Measurements from ENCODE around the gene NR1H4.
"Not testable (repeated sequence)": the region's sequence is repeated elsewhere in the genome, so short reads cannot be mapped to it uniquely, and the experiment has no call there.

NR1H4 gene

GRCh38 chr12:100559261-100559660 is 85.6 kb downstream of the NR1H4 start:
- H3K27ac ChIP-seq (ENCODE audit: insufficient read depth, low read depth, low read length, poor library complexity, severe bottlenecking); H3K36me3 ChIP-seq (ENCODE audit: control insufficient read depth, insufficient read depth, low read length); H3K9me3 ChIP-seq (ENCODE audit: control insufficient read depth, low read length); H3K4me3 ChIP-seq (ENCODE audit: insufficient read depth, low read depth, low read length); H3K4me1 ChIP-seq (ENCODE audit: control insufficient read depth, insufficient read depth, low read length); H3K27me3 ChIP-seq (ENCODE audit: control insufficient read depth, insufficient read depth, low read length, poor library complexity, severe bottlenecking): not testable (repeated sequence)
- 95 to 96% methylated on average over 21 of the region's 21 CpGs for WGBS, 2 experiments

- Histone ChIP-seq H3K27me3 (ENCODE audit: control insufficient read depth, insufficient read depth, low read length, poor library complexity, severe bottlenecking) (no peaks in the 10 kb centered on the region), H3K9me3 (ENCODE audit: control insufficient read depth, low read length) (no peaks in the 10 kb centered on the region), H3K27ac (ENCODE audit: insufficient read depth, low read depth, low read length, poor library complexity, severe bottlenecking) (no peak overlapping the region), H3K36me3 (ENCODE audit: control insufficient read depth, insufficient read depth, low read length) (no peaks in the 10 kb centered on the region), H3K4me1 (ENCODE audit: control insufficient read depth, insufficient read depth, low read length) (peaks cover 5% of the 10 kb centered on the region), H3K4me3 (ENCODE audit: insufficient read depth, low read depth, low read length) (no peak overlapping the region)
- 76 to 80% methylated on average over 2 of the region's 2 CpGs for WGBS, 2 experiments
These were observed 90.4 kb downstream of the NR1H4 start for GRCh38 chr12:100564090-100564489.

GRCh38 chr12:100564905-100565467 is 91.3 kb downstream of the NR1H4 start:
- Histone ChIP-seq H3K4me3 (ENCODE audit: insufficient read depth, low read depth, low read length) (no peak overlapping the region), H3K27ac (ENCODE audit: insufficient read depth, low read depth, low read length, poor library complexity, severe bottlenecking) (no peak overlapping the region), H3K9me3 (ENCODE audit: control insufficient read depth, low read length) (no peaks in the 10 kb centered on the region), H3K27me3 (ENCODE audit: control insufficient read depth, insufficient read depth, low read length, poor library complexity, severe bottlenecking) (no peaks in the 10 kb centered on the region), H3K36me3 (ENCODE audit: control insufficient read depth, insufficient read depth, low read length) (no peaks in the 10 kb centered on the region), H3K4me1 (ENCODE audit: control insufficient read depth, insufficient read depth, low read length) (peaks cover 5% of the 10 kb centered on the region)
- WGBS, 2 experiments, result 95 to 96% methylated on average over 6 of the region's 6 CpGs

- WGBS, 2 experiments, result 89 to 93% methylated on average over 3 of the region's 3 CpGs
- no peaks in the 10 kb centered on the region for H3K36me3 ChIP-seq (ENCODE audit: control insufficient read depth, insufficient read depth, low read length)
- no peak overlapping the region for H3K4me3 ChIP-seq (ENCODE audit: insufficient read depth, low read depth, low read length)
- peaks cover 5% of the 10 kb centered on the region for H3K27me3 ChIP-seq (ENCODE audit: control insufficient read depth, insufficient read depth, low read length, poor library complexity, severe bottlenecking)
- no peaks in the 10 kb centered on the region for H3K9me3 ChIP-seq (ENCODE audit: control insufficient read depth, low read length)
- H3K4me1 ChIP-seq (ENCODE audit: control insufficient read depth, insufficient read depth, low read length), result peaks cover 5% of the 10 kb centered on the region
- no peak overlapping the region for H3K27ac ChIP-seq (ENCODE audit: insufficient read depth, low read depth, low read length, poor library complexity, severe bottlenecking)
These were observed 92.4 kb downstream of the NR1H4 start for GRCh38 chr12:100565987-100566545.

- H3K4me1 ChIP-seq (ENCODE audit: control insufficient read depth, insufficient read depth, low read length), result peaks cover 5% of the 10 kb centered on the region
- H3K4me3 ChIP-seq (ENCODE audit: insufficient read depth, low read depth, low read length), result no peak overlapping the region
- H3K36me3 ChIP-seq (ENCODE audit: control insufficient read depth, insufficient read depth, low read length), result no peaks in the 10 kb centered on the region
- H3K9me3 ChIP-seq (ENCODE audit: control insufficient read depth, low read length), result no peaks in the 10 kb centered on the region
- 78 to 84% methylated on average over 2 to 3 of the region's 3 CpGs for WGBS, 2 experiments
- H3K27me3 ChIP-seq (ENCODE audit: control insufficient read depth, insufficient read depth, low read length, poor library complexity, severe bottlenecking), result peaks cover 14% of the 10 kb centered on the region
- no peak overlapping the region for H3K27ac ChIP-seq (ENCODE audit: insufficient read depth, low read depth, low read length, poor library complexity, severe bottlenecking)
These were observed 93.4 kb downstream of the NR1H4 start for GRCh38 chr12:100566887-100567637.

GRCh38 chr12:100567945-100568344 is 94.3 kb downstream of the NR1H4 start:
- H3K9me3 ChIP-seq (ENCODE audit: control insufficient read depth, low read length), result no peaks in the 10 kb centered on the region
- H3K36me3 ChIP-seq (ENCODE audit: control insufficient read depth, insufficient read depth, low read length), result no peaks in the 10 kb centered on the region
- no peak overlapping the region for H3K4me3 ChIP-seq (ENCODE audit: insufficient read depth, low read depth, low read length)
- H3K27me3 ChIP-seq (ENCODE audit: control insufficient read depth, insufficient read depth, low read length, poor library complexity, severe bottlenecking), result peaks cover 22% of the 10 kb centered on the region
- no peak overlapping the region for H3K27ac ChIP-seq (ENCODE audit: insufficient read depth, low read depth, low read length, poor library complexity, severe bottlenecking)
- H3K4me1 ChIP-seq (ENCODE audit: control insufficient read depth, insufficient read depth, low read length), result peaks cover 5% of the 10 kb centered on the region

- Histone ChIP-seq H3K27ac (ENCODE audit: insufficient read depth, low read depth, low read length, poor library complexity, severe bottlenecking) (no peak overlapping the region), H3K9me3 (ENCODE audit: control insufficient read depth, low read length) (no peaks in the 10 kb centered on the region), H3K36me3 (ENCODE audit: control insufficient read depth, insufficient read depth, low read length) (no peaks in the 10 kb centered on the region), H3K4me1 (ENCODE audit: control insufficient read depth, insufficient read depth, low read length) (peaks cover 4% of the 10 kb centered on the region), H3K27me3 (ENCODE audit: control insufficient read depth, insufficient read depth, low read length, poor library complexity, severe bottlenecking) (peaks cover 25% of the 10 kb centered on the region), H3K4me3 (ENCODE audit: insufficient read depth, low read depth, low read length) (no peak overlapping the region)
- WGBS, 2 experiments, result 90 to 92% methylated on average over 3 of the region's 3 CpGs
These were observed 98.5 kb downstream of the NR1H4 start for GRCh38 chr12:100572184-100572583.

- Histone ChIP-seq H3K9me3 (ENCODE audit: control insufficient read depth, low read length) (no peaks in the 10 kb centered on the region), H3K4me1 (ENCODE audit: control insufficient read depth, insufficient read depth, low read length) (peaks cover 4% of the 10 kb centered on the region), H3K36me3 (ENCODE audit: control insufficient read depth, insufficient read depth, low read length) (no peaks in the 10 kb centered on the region), H3K27me3 (ENCODE audit: control insufficient read depth, insufficient read depth, low read length, poor library complexity, severe bottlenecking) (peaks cover 25% of the 10 kb centered on the region), H3K4me3 (ENCODE audit: insufficient read depth, low read depth, low read length) (peak within 1 kb of the TSS; percentile 73), H3K27ac (ENCODE audit: insufficient read depth, low read depth, low read length, poor library complexity, severe bottlenecking) (no peak within 1 kb of the TSS)
- WGBS, 2 experiments, result 1% methylated on average over 70 of the region's 70 CpGs
These were observed 99.9 kb downstream of the NR1H4 start, which contains the start of gene GAS2L3 for GRCh38 chr12:100573292-100574186. GAS2L3 (plus strand) TSS chr12:100573684; CDS start chr12:100594905, 21,221 bp downstream.

- no peaks in the 10 kb centered on the region for H3K9me3 ChIP-seq (ENCODE audit: control insufficient read depth, low read length)
- no peak overlapping the region for H3K27ac ChIP-seq (ENCODE audit: insufficient read depth, low read depth, low read length, poor library complexity, severe bottlenecking)
- H3K4me1 ChIP-seq (ENCODE audit: control insufficient read depth, insufficient read depth, low read length), result peaks cover 4% of the 10 kb centered on the region
- WGBS, 2 experiments, result 18 to 23% methylated on average over 14 to 15 of the region's 15 CpGs
- no peaks in the 10 kb centered on the region for H3K36me3 ChIP-seq (ENCODE audit: control insufficient read depth, insufficient read depth, low read length)
- H3K4me3 ChIP-seq (ENCODE audit: insufficient read depth, low read depth, low read length), result peak overlapping the region; percentile 73
- peaks cover 25% of the 10 kb centered on the region for H3K27me3 ChIP-seq (ENCODE audit: control insufficient read depth, insufficient read depth, low read length, poor library complexity, severe bottlenecking)
These were observed 100.8 kb downstream of the NR1H4 start for GRCh38 chr12:100574187-100575074.
